ENCODE results near the gene CNR2.
"Not testable (repeated sequence)": the region's sequence is repeated elsewhere in the genome, so short reads cannot be mapped to it uniquely, and the experiment has no call there.

Gene CNR2

GRCh38 chr1:23845163-23845562, 68.0 kb downstream of the CNR2 start:
- no peak for DNase-seq
- in situ Hi-C loops (cut with HindIII; ENCODE audit: low pct_ligation_motif_present, low sequenced_read_pairs): no loop called here
- no peak for TF ChIP-seq CTCF (IDR thresholded peaks at IDR 0.05; ENCODE audit: low read depth, low read length, missing control alignments)
- Histone ChIP-seq H3K27ac (no peak overlapping the region), H3K4me3 (ENCODE audit: low read depth, low read length) (no peak overlapping the region), H3K36me3 (replicated peaks) (no peaks in the 10 kb centered on the region), H3K27me3 (replicated peaks) (no peaks in the 10 kb centered on the region)

GRCh38 chr1:23843644-23844043, 69.5 kb downstream of the CNR2 start:
- no peak for TF ChIP-seq CTCF (IDR thresholded peaks at IDR 0.05; ENCODE audit: low read depth, low read length, missing control alignments)
- H3K27ac ChIP-seq: no peak overlapping the region
- DNase-seq: no peak
- no peaks in the 10 kb centered on the region for H3K27me3 ChIP-seq (replicated peaks)
- H3K4me3 ChIP-seq (ENCODE audit: low read depth, low read length): no peak overlapping the region
- no peaks in the 10 kb centered on the region for H3K36me3 ChIP-seq (replicated peaks)
- in situ Hi-C loops (cut with HindIII; ENCODE audit: low pct_ligation_motif_present, low sequenced_read_pairs): no loop called here

GRCh38 chr1:23838401-23838866, 74.7 kb downstream of the CNR2 start:
- no peak for TF ChIP-seq CTCF (IDR thresholded peaks at IDR 0.05; ENCODE audit: low read depth, low read length, missing control alignments)
- peaks cover 2% of the 10 kb centered on the region for H3K27me3 ChIP-seq (replicated peaks)
- H3K27ac ChIP-seq: no peak overlapping the region
- DNase-seq: peak; percentile 11
- H3K36me3 ChIP-seq (replicated peaks): no peaks in the 10 kb centered on the region
- in situ Hi-C loops (cut with HindIII; ENCODE audit: low pct_ligation_motif_present, low sequenced_read_pairs): no loop called here
- peak overlapping the region; percentile 40 for H3K4me3 ChIP-seq (ENCODE audit: low read depth, low read length)

GRCh38 chr1:23837908-23838307, 75.3 kb downstream of the CNR2 start:
- Histone ChIP-seq H3K36me3 (replicated peaks) (no peaks in the 10 kb centered on the region), H3K27ac (no peak overlapping the region), H3K27me3 (replicated peaks) (peaks cover 2% of the 10 kb centered on the region), H3K4me3 (ENCODE audit: low read depth, low read length) (no peak overlapping the region)
- in situ Hi-C loops (cut with HindIII; ENCODE audit: low pct_ligation_motif_present, low sequenced_read_pairs): no loop called here
- DNase-seq: no peak
- TF ChIP-seq CTCF (IDR thresholded peaks at IDR 0.05; ENCODE audit: low read depth, low read length, missing control alignments): no peak

- in situ Hi-C loops (cut with HindIII; ENCODE audit: low pct_ligation_motif_present, low sequenced_read_pairs): no loop called here
- H3K27me3 ChIP-seq (replicated peaks): peaks cover 2% of the 10 kb centered on the region
- no peak for DNase-seq
- TF ChIP-seq CTCF (IDR thresholded peaks at IDR 0.05; ENCODE audit: low read depth, low read length, missing control alignments): no peak
- H3K36me3 ChIP-seq (replicated peaks): no peaks in the 10 kb centered on the region
- no peak overlapping the region for H3K4me3 ChIP-seq (ENCODE audit: low read depth, low read length)
- H3K27ac ChIP-seq: no peak overlapping the region
These were observed 77.1 kb downstream of the CNR2 start for GRCh38 chr1:23836037-23836436.

- in situ Hi-C loops (cut with HindIII; ENCODE audit: low pct_ligation_motif_present, low sequenced_read_pairs); DNase-seq; H3K27me3 ChIP-seq (replicated peaks): not testable (repeated sequence)
These were observed 79.0 kb downstream of the CNR2 start for GRCh38 chr1:23834156-23834555.

More at GRCh38 chr1:23834156-23834555, 79.0 kb downstream of the CNR2 start:
- not testable (repeated sequence) for H3K27ac ChIP-seq; H3K4me3 ChIP-seq (ENCODE audit: low read depth, low read length); H3K36me3 ChIP-seq (replicated peaks)
